H1 (cell line): Measurements from ENCODE around the gene ADRB2. TPM values are rescaled to one million over a fixed set of nuclear protein-coding genes. Genes with fewer than 3 reads are reported as not detected.

ENCODE experiments used
- ATF2 ChIP-seq: IDR thresholded peaks from 2 replicates; pipeline ENCODE4 v1.6.1; 2012; ENCODE audit warnings: low read length, inconsistent platforms
- E2F6 ChIP-seq: IDR thresholded peaks from 2 replicates; pipeline ENCODE4 v1.6.1; 2012; ENCODE audit warnings: inconsistent platforms
- POU5F1 ChIP-seq: IDR thresholded peaks from 2 replicates; pipeline ENCODE4 v1.6.1; 2011; ENCODE audit warnings: low read depth, mild to moderate bottlenecking, low read length, moderate library complexity
- polyA plus RNA-seq, 7 experiments: library from polyadenylated mRNA; depleted of rRNA in 3 of 7; stranded (reverse) in 5 of 7; unstranded in 2 of 7; fragments of >200 nt in 5 of 7; fragments of 200-250 nt in 2 of 7; gene quantifications; 1 replicate in 5 of 7; 2 replicates in 1 of 7; 4 replicates in 1 of 7; pipeline versions ENCODE4 v1.2.1 to v1.2.3, GENCODE V29; 2011 to 2013; ENCODE audit warnings: missing spikeins in 2 of 7, mixed read lengths in 2 of 7
- total RNA-seq: library from RNA; stranded (reverse); fragmentation: NEBNext Ultra II Directional; extraction: Animal tissue kit (Norgen Biotek cat#: 25700); gene quantifications from 2 replicates; pipeline ENCODE4 v1.2.1, GENCODE V29; 2021

ADRB2 gene
- total and polyA plus RNA-seq, 2 of the 8 experiments (the other 6 are each of a cell fraction or from before 2014, with no cell fraction given) = 0.65 to 0.77 TPM

GRCh38 chr5:148791696-148792095, 34.7 kb upstream of the ADRB2 start (continued):
- TF ChIP-seq ATF2 = no peak
- no peak for TF ChIP-seq POU5F1
- no peak for TF ChIP-seq E2F6
